Measurements from ENCODE around the gene NPHP1. TPM values are rescaled to one million over a fixed set of nuclear protein-coding genes. Genes with fewer than 3 reads are reported as not detected.

NPHP1 gene
- total and polyA plus RNA-seq, 10 donors, result 1.2 to 4.6 (median 2.6) TPM

- intact Hi-C loops (cut with DNase I; ENCODE audit: low total_unique reads), result no loop called here
- no peak for TF ChIP-seq POLR2A (IDR thresholded peaks at IDR 0.05)
- TF ChIP-seq POLR2AphosphoS5 (IDR thresholded peaks at IDR 0.05), result no peak
- no peak for TF ChIP-seq CTCF (IDR thresholded peaks at IDR 0.05 in 8 of 11, conservative IDR thresholded peaks at IDR 0.05 in 3 of 11)
- Histone ChIP-seq H3K9me3 (peaks cover 0 to 8% (median 0%) of the 10 kb centered on the region in 8 donors), H3K4me3 (no peak overlapping the region), H3K27me3 (replicated peaks in 1 of 7) (peaks cover 0 to 31% (median 0%) of the 10 kb centered on the region in 7 donors), H3K27ac (no peak overlapping the region), H3K36me3 (no peaks in the 10 kb centered on the region), H3K4me1 (peaks cover 6 to 37% (median 18%) of the 10 kb centered on the region in 6 donors)
- 33 to 44% (median 36%) methylated on average over 8 of the region's 8 CpGs for WGBS, 5 donors
- no peak for DNase-seq
Observed at GRCh38 chr2:110105608-110106467, 99.0 kb downstream of the NPHP1 start.

DNA sequence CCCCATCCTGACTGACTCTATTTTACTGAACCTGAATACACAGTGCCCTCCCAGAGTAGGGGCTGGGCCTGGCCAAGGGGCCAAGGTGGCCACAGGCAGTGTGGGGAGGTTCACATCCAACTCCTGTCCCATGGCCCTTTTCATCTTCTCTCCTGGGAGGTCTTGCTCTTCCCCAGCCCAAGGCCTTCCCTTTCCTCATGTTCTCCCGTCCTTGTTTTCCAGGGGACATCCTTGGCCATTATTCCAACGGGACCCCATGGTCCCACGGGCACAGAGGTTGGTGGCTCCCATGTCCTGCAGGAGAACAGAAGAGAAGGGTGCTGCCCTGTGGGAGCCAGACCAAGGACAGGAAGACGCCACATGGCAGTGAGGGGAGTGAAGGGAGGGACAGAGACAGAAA lies 99.6 kb downstream of the NPHP1 start:
- DNase-seq, result no peak
- H3K9me3 ChIP-seq, result peaks cover 0 to 8% (median 0%) of the 10 kb centered on the region in 8 donors
- intact Hi-C loops (cut with DNase I; ENCODE audit: low total_unique reads), result no loop called here
- H3K4me3 ChIP-seq, result no peak overlapping the region
- H3K27ac ChIP-seq, result no peak overlapping the region
- whole genome bisulfite sequencing, 5 donors, result 64 to 81% (median 68%) methylated on average over 4 of the region's 4 CpGs
- peaks cover 0 to 31% (median 0%) of the 10 kb centered on the region in 7 donors for H3K27me3 ChIP-seq (replicated peaks in 1 of 7)
- H3K36me3 ChIP-seq, result no peaks in the 10 kb centered on the region
- H3K4me1 ChIP-seq, result peaks cover 6 to 44% (median 22%) of the 10 kb centered on the region in 6 donors
- TF ChIP-seq POLR2A (IDR thresholded peaks at IDR 0.05) (no peak), CTCF (IDR thresholded peaks at IDR 0.05 in 8 of 11, conservative IDR thresholded peaks at IDR 0.05 in 3 of 11) (no peak), POLR2AphosphoS5 (IDR thresholded peaks at IDR 0.05) (no peak)

- no peaks in the 10 kb centered on the region for H3K36me3 ChIP-seq
- 88 to 93% (median 92%) methylated on average over 10 of the region's 10 CpGs for WGBS, 5 donors
- intact Hi-C loops (cut with DNase I; ENCODE audit: low total_unique reads), result no loop called here
- TF ChIP-seq CTCF (IDR thresholded peaks at IDR 0.05 in 8 of 11, conservative IDR thresholded peaks at IDR 0.05 in 3 of 11) (no peak), POLR2AphosphoS5 (IDR thresholded peaks at IDR 0.05) (no peak), POLR2A (IDR thresholded peaks at IDR 0.05) (no peak)
- peaks cover 8 to 51% (median 26%) of the 10 kb centered on the region in 6 donors for H3K4me1 ChIP-seq
- no peak overlapping the region for H3K4me3 ChIP-seq
- no peak for DNase-seq
- peaks cover 0 to 8% (median 0%) of the 10 kb centered on the region in 8 donors for H3K9me3 ChIP-seq
- H3K27ac ChIP-seq, result peak overlapping the region in 1 of 8 donors; percentile 87
- peaks cover 0 to 31% (median 0%) of the 10 kb centered on the region in 7 donors for H3K27me3 ChIP-seq (replicated peaks in 1 of 7)
Observed at GRCh38 chr2:110104025-110104771, 100.6 kb downstream of the NPHP1 start.
